Measurements from ENCODE around the gene ARID1B.

Gene ARID1B

GRCh38 chr6:156881687-156882629 lies 104.8 kb downstream of the ARID1B start:
- no peak for DNase-seq
- Histone ChIP-seq H3K4me3 (ENCODE audit: low read depth, low read length) (no peak overlapping the region), H3K36me3 (no peaks in the 10 kb centered on the region), H3K27me3 (no peaks in the 10 kb centered on the region), H3K9me3 (no peaks in the 10 kb centered on the region), H3K4me1 (peaks cover 11% of the 10 kb centered on the region)
- no peak for TF ChIP-seq CTCF (IDR thresholded peaks at IDR 0.05; ENCODE audit: low read depth, low read length)

- H3K36me3 ChIP-seq, result no peaks in the 10 kb centered on the region
- no peak for TF ChIP-seq CTCF (IDR thresholded peaks at IDR 0.05; ENCODE audit: low read depth, low read length)
- peaks cover 23% of the 10 kb centered on the region for H3K4me1 ChIP-seq
- no peaks in the 10 kb centered on the region for H3K27me3 ChIP-seq
- no peaks in the 10 kb centered on the region for H3K9me3 ChIP-seq
- DNase-seq, result no peak
- no peak overlapping the region for H3K4me3 ChIP-seq (ENCODE audit: low read depth, low read length)
Observed at GRCh38 chr6:156883497-156884252, 106.5 kb downstream of the ARID1B start.

- H3K4me1 ChIP-seq, result peaks cover 23% of the 10 kb centered on the region
- H3K9me3 ChIP-seq, result no peaks in the 10 kb centered on the region
- DNase-seq, result no peak
- no peak overlapping the region for H3K4me3 ChIP-seq (ENCODE audit: low read depth, low read length)
- H3K27me3 ChIP-seq, result no peaks in the 10 kb centered on the region
- no peaks in the 10 kb centered on the region for H3K36me3 ChIP-seq
- no peak for TF ChIP-seq CTCF (IDR thresholded peaks at IDR 0.05; ENCODE audit: low read depth, low read length)
Observed at GRCh38 chr6:156884306-156884705, 107.1 kb downstream of the ARID1B start.

GRCh38 chr6:156885562-156885961 lies 108.4 kb downstream of the ARID1B start:
- Histone ChIP-seq H3K27me3 (no peaks in the 10 kb centered on the region), H3K9me3 (no peaks in the 10 kb centered on the region), H3K4me3 (ENCODE audit: low read depth, low read length) (no peak overlapping the region), H3K36me3 (no peaks in the 10 kb centered on the region), H3K4me1 (peaks cover 23% of the 10 kb centered on the region)
- no peak for DNase-seq
- TF ChIP-seq CTCF (IDR thresholded peaks at IDR 0.05; ENCODE audit: low read depth, low read length), result no peak

- TF ChIP-seq CTCF (IDR thresholded peaks at IDR 0.05; ENCODE audit: low read depth, low read length), result no peak
- H3K4me1 ChIP-seq, result peaks cover 23% of the 10 kb centered on the region
Observed at GRCh38 chr6:156886409-156886808, 109.2 kb downstream of the ARID1B start.

More at GRCh38 chr6:156886409-156886808, 109.2 kb downstream of the ARID1B start:
- Histone ChIP-seq H3K36me3 (no peaks in the 10 kb centered on the region), H3K9me3 (no peaks in the 10 kb centered on the region), H3K4me3 (ENCODE audit: low read depth, low read length) (peak overlapping the region; percentile 3; the same call in 1 of the 2 replicates), H3K27me3 (no peaks in the 10 kb centered on the region)
- no peak for DNase-seq
